Measurements from ENCODE around the gene B3GNT8. TPM values are rescaled to one million over a fixed set of nuclear protein-coding genes. Genes with fewer than 3 reads are reported as not detected.

B3GNT8 gene
- total and polyA plus RNA-seq, 4 donors, result 0.14 to 2.3 (median 0.66) TPM

- peak within 1 kb of the TSS; percentile 92 to 98 for H3K27ac ChIP-seq (ENCODE audit: low read depth in 1 of 2, low read length in 2 of 2)
- peak within 1 kb of the TSS; percentile 84 to 99 (median 96) for H3K4me3 ChIP-seq (ENCODE audit: low read depth in 1 of 3, low read length in 3 of 3)
- H3K27me3 ChIP-seq (ENCODE audit: control insufficient read depth in 4 of 4, insufficient read depth in 4 of 4, low read length in 3 of 4), result no peaks in the 10 kb centered on the region
- no peaks in the 10 kb centered on the region for H3K9me3 ChIP-seq (ENCODE audit: control insufficient read depth in 4 of 4, low read length in 3 of 4)
- peak within 1 kb of the TSS; percentile 94 to 98 for H3K9ac ChIP-seq (ENCODE audit: low read depth in 1 of 2, low read length in 2 of 2)
- DNase-seq (ENCODE audit: low spot score), result peak; percentile 97
- under 1% methylated on average over 50 of the region's 50 CpGs for WGBS
- H3K4me1 ChIP-seq (ENCODE audit: control insufficient read depth in 4 of 4, insufficient read depth in 4 of 4, low read length in 3 of 4), result peaks cover 2 to 26% (median 16%) of the 10 kb centered on the region in 4 donors
- TF ChIP-seq TAF1 (conservative IDR thresholded peaks at IDR 0.05) (no peak), SP1 (IDR thresholded peaks at IDR 0.05) (peak; percentile 90), JUND (IDR thresholded peaks at IDR 0.05) (no peak), GABPA (IDR thresholded peaks at IDR 0.05 in 1 of 2, conservative IDR thresholded peaks at IDR 0.05 in 1 of 2) (peak in 1 of 2 donors; percentile 88), YY1 (IDR thresholded peaks at IDR 0.05) (peak; percentile 98), RXRA (IDR thresholded peaks at IDR 0.05) (no peak), FOXA1 (IDR thresholded peaks at IDR 0.05) (peak; percentile 35), EGR1 (IDR thresholded peaks at IDR 0.05; ENCODE audit: low read depth in 2 of 2) (peak in 1 of 2 donors; percentile 47), HNF4G (IDR thresholded peaks at IDR 0.05) (no peak), NR2F2 (IDR thresholded peaks at IDR 0.05) (no peak), MAX (IDR thresholded peaks at IDR 0.05) (peak; percentile 99), HNF4A (conservative IDR thresholded peaks at IDR 0.05) (no peak), RAD21 (IDR thresholded peaks at IDR 0.05) (peak; percentile 3 to 32), FOXA2 (IDR thresholded peaks at IDR 0.05) (no peak)
- TF ChIP-seq, protein P1, sequence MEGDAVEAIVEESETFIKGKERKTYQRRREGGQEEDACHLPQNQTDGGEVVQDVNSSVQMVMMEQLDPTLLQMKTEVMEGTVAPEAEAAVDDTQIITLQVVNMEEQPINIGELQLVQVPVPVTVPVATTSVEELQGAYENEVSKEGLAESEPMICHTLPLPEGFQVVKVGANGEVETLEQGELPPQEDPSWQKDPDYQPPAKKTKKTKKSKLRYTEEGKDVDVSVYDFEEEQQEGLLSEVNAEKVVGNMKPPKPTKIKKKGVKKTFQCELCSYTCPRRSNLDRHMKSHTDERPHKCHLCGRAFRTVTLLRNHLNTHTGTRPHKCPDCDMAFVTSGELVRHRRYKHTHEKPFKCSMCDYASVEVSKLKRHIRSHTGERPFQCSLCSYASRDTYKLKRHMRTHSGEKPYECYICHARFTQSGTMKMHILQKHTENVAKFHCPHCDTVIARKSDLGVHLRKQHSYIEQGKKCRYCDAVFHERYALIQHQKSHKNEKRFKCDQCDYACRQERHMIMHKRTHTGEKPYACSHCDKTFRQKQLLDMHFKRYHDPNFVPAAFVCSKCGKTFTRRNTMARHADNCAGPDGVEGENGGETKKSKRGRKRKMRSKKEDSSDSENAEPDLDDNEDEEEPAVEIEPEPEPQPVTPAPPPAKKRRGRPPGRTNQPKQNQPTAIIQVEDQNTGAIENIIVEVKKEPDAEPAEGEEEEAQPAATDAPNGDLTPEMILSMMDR (IDR thresholded peaks at IDR 0.05; ENCODE audit: low read depth, low read length, missing input control), result peak; percentile 10
- TF ChIP-seq, protein P2, sequence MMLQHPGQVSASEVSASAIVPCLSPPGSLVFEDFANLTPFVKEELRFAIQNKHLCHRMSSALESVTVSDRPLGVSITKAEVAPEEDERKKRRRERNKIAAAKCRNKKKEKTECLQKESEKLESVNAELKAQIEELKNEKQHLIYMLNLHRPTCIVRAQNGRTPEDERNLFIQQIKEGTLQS (IDR thresholded peaks at IDR 0.05), result no peak
- TF ChIP-seq, protein P3, sequence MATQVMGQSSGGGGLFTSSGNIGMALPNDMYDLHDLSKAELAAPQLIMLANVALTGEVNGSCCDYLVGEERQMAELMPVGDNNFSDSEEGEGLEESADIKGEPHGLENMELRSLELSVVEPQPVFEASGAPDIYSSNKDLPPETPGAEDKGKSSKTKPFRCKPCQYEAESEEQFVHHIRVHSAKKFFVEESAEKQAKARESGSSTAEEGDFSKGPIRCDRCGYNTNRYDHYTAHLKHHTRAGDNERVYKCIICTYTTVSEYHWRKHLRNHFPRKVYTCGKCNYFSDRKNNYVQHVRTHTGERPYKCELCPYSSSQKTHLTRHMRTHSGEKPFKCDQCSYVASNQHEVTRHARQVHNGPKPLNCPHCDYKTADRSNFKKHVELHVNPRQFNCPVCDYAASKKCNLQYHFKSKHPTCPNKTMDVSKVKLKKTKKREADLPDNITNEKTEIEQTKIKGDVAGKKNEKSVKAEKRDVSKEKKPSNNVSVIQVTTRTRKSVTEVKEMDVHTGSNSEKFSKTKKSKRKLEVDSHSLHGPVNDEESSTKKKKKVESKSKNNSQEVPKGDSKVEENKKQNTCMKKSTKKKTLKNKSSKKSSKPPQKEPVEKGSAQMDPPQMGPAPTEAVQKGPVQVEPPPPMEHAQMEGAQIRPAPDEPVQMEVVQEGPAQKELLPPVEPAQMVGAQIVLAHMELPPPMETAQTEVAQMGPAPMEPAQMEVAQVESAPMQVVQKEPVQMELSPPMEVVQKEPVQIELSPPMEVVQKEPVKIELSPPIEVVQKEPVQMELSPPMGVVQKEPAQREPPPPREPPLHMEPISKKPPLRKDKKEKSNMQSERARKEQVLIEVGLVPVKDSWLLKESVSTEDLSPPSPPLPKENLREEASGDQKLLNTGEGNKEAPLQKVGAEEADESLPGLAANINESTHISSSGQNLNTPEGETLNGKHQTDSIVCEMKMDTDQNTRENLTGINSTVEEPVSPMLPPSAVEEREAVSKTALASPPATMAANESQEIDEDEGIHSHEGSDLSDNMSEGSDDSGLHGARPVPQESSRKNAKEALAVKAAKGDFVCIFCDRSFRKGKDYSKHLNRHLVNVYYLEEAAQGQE (IDR thresholded peaks at IDR 0.05), result no peak
- TF ChIP-seq, protein P4, sequence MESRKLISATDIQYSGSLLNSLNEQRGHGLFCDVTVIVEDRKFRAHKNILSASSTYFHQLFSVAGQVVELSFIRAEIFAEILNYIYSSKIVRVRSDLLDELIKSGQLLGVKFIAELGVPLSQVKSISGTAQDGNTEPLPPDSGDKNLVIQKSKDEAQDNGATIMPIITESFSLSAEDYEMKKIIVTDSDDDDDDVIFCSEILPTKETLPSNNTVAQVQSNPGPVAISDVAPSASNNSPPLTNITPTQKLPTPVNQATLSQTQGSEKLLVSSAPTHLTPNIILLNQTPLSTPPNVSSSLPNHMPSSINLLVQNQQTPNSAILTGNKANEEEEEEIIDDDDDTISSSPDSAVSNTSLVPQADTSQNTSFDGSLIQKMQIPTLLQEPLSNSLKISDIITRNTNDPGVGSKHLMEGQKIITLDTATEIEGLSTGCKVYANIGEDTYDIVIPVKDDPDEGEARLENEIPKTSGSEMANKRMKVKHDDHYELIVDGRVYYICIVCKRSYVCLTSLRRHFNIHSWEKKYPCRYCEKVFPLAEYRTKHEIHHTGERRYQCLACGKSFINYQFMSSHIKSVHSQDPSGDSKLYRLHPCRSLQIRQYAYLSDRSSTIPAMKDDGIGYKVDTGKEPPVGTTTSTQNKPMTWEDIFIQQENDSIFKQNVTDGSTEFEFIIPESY (IDR thresholded peaks at IDR 0.05), result peak; percentile 77
- no peaks in the 10 kb centered on the region for H3K36me3 ChIP-seq (ENCODE audit: control insufficient read depth in 4 of 4, insufficient read depth in 3 of 4, low read depth in 1 of 4, low read length in 3 of 4)
Measured at GRCh38 chr19:41397086-41398049, 29.8 kb downstream of the B3GNT8 start, which contains the start of the genes BCKDHA and EXOSC5. BCKDHA (plus strand) TSS chr19:41397818; CDS start chr19:41397828, 10 bp downstream. EXOSC5 (minus strand) TSS chr19:41397359; CDS start chr19:41397328, 31 bp downstream.

All from liver (tissue), 9 donors.